Kidney (tissue), 14 donors: ENCODE measurements around the gene NEURL4. TPM values are rescaled to one million over a fixed set of nuclear protein-coding genes. Genes with fewer than 3 reads are reported as not detected.

Experiments
- DNase-seq, 5 donors: peaks; one replicate each; pipeline ENCODE4 v3.0.0-alpha.2; 2013 to 2020
- FAIRE-seq: peaks from 2 replicates; lab custom pipeline; 2012; peaks lifted over from hg19 to GRCh38; lab: Jason Lieb, UNC
- H3K27ac ChIP-seq, 2 donors: one replicate each; pipeline ENCODE4 v1.7.0; 2013; ENCODE audit warnings: low read depth in 2 of 2, low read length in 2 of 2, inconsistent platforms in 1 of 2
- H3K27me3 ChIP-seq: one replicate; pipeline ENCODE4 v1.7.1; 2013; ENCODE audit warnings: low read length, inconsistent platforms; ENCODE audit not compliant: control insufficient read depth, insufficient read depth
- H3K36me3 ChIP-seq, 3 donors: one replicate each; pipeline versions ENCODE4 v1.7.0 to v1.7.1; 2013; ENCODE audit warnings: low read length in 3 of 3, control low read depth in 1 of 3, inconsistent platforms in 1 of 3; ENCODE audit not compliant: insufficient read depth in 3 of 3, control insufficient read depth in 2 of 3
- H3K4me1 ChIP-seq, 3 donors: one replicate each; pipeline versions ENCODE4 v1.7.0 to v1.7.1; 2013; ENCODE audit warnings: low read length in 3 of 3, inconsistent platforms in 1 of 3, low read depth in 1 of 3; ENCODE audit not compliant: control insufficient read depth in 2 of 3, insufficient read depth in 2 of 3
- H3K4me3 ChIP-seq, 3 donors: one replicate each; pipeline versions ENCODE4 v1.7.0 to v1.8.1; 2013; ENCODE audit warnings: low read length in 3 of 3, control low read depth in 1 of 3, inconsistent platforms in 1 of 3
- H3K9ac ChIP-seq, 3 donors: one replicate each; pipeline versions ENCODE4 v1.7.0 to v1.7.1; 2013; ENCODE audit warnings: low read length in 3 of 3, control low read depth in 1 of 3, inconsistent platforms in 1 of 3
- H3K9me3 ChIP-seq, 3 donors: one replicate each; pipeline versions ENCODE4 v1.7.0 to v1.7.1; 2013; ENCODE audit warnings: low read length in 3 of 3, control low read depth in 1 of 3, inconsistent platforms in 1 of 3; ENCODE audit not compliant: control insufficient read depth in 2 of 3, insufficient read depth in 1 of 3
- CTCF ChIP-seq: IDR thresholded peaks from 3 replicates; pipeline ENCODE4 v1.5.1; 2012; ENCODE audit warnings: mild to moderate bottlenecking, moderate library complexity, borderline replicate concordance; ENCODE audit not compliant: insufficient read depth; ENCODE audit errors: extremely low read depth
- intact Hi-C: fragments of 100-400 bp; cut with DNase I; formaldehyde crosslinking; loops from one replicate; pipeline ENCODE4 v1.11.1; 2022
- polyA plus RNA-seq: library from polyadenylated mRNA; stranded (reverse); fragments of 350-450 nt; fragmentation: Illumina TruSeq; extraction: RNeasy Lipid Tissue Mini Kit (QIAGEN cat#74804); gene quantifications from one replicate; pipeline ENCODE4 v1.2.3, GENCODE V29; 2014; ENCODE audit warnings: low read depth, low replicate concordance; ENCODE audit not compliant: insufficient read depth
- total RNA-seq: library from RNA; stranded (reverse); fragmentation: NEBNext Ultra II Directional; extraction: Animal tissue kit (Norgen Biotek cat#: 25700); gene quantifications from one replicate; pipeline ENCODE4 v1.2.1, GENCODE V29; 2021
- donor health status: control.
- donor health status: control.
- donor health status: control.
- donor health status: control.
- donor health status: control.
- donor health status: DM: yes; HTN: yes; CAD: no.
- donor health status: Normal renal cell carcinoma (clear cell type).

Gene NEURL4
- total and polyA plus RNA-seq, 2 donors from 2014 or later: 21.2 to 44.7 TPM

GRCh38 chr17:7346761-7347614, 17.9 kb upstream of the NEURL4 start:
- no peaks in the 10 kb centered on the region for H3K27me3 ChIP-seq
- intact Hi-C loops: no loop called here
- FAIRE-seq (no peak), DNase-seq (no peak)
- peaks cover 3 to 8% (median 4%) of the 10 kb centered on the region in 3 donors for H3K4me1 ChIP-seq
- no peaks in the 10 kb centered on the region for H3K36me3 ChIP-seq
- H3K27ac ChIP-seq: no peak overlapping the region
- no peak overlapping the region for H3K4me3 ChIP-seq
- no peak for TF ChIP-seq CTCF
- H3K9ac ChIP-seq: no peak overlapping the region
- no peaks in the 10 kb centered on the region for H3K9me3 ChIP-seq

- intact Hi-C loops: no loop called here
- H3K4me3 ChIP-seq: no peak overlapping the region
- no peaks in the 10 kb centered on the region for H3K27me3 ChIP-seq
- no peaks in the 10 kb centered on the region for H3K9me3 ChIP-seq
- H3K36me3 ChIP-seq: no peaks in the 10 kb centered on the region
- H3K9ac ChIP-seq: no peak overlapping the region
- H3K4me1 ChIP-seq: no peaks in the 10 kb centered on the region
- no peak overlapping the region for H3K27ac ChIP-seq
- FAIRE-seq (no peak), DNase-seq (no peak)
- no peak for TF ChIP-seq CTCF
Measured at GRCh38 chr17:7343250-7343649, 14.1 kb upstream of the NEURL4 start.

- H3K27ac ChIP-seq: no peak overlapping the region
- no peaks in the 10 kb centered on the region for H3K27me3 ChIP-seq
- H3K4me3 ChIP-seq: no peak overlapping the region
- DNase-seq: no peak
- no peaks in the 10 kb centered on the region for H3K4me1 ChIP-seq
- no peaks in the 10 kb centered on the region for H3K9me3 ChIP-seq
- no peak for FAIRE-seq
- no peak overlapping the region for H3K9ac ChIP-seq
- TF ChIP-seq CTCF: no peak
- no peaks in the 10 kb centered on the region for H3K36me3 ChIP-seq
- intact Hi-C loops: no loop called here
Measured at GRCh38 chr17:7341842-7342241, 12.7 kb upstream of the NEURL4 start.
